HCT116 (cell line): ENCODE measurements around the gene INPP1. TPM values are rescaled to one million over a fixed set of nuclear protein-coding genes. Genes with fewer than 3 reads are reported as not detected.

ENCODE experiments used
- ATAC-seq: fragments of 200-7000 bp; cut with Tn5 transposase; 2 replicates; pipeline ENCODE4 v1.9.1; 2020; ENCODE audit warnings: mild to moderate bottlenecking, moderate library complexity
- BruUV-seq: library from RNA; stranded (reverse); fragments of 400-500 nt; replicated peaks from 2 replicates; lab custom pipeline; 2021; lab: Mats Ljungman, UMichigan
- CTCF ChIA-PET: fragments of 300-600 bp; sonication (Branson Sonifier 250); formaldehyde crosslinking; loops from one replicate; lab custom pipeline; 2021; ENCODE audit warnings: antibody characterized with exemption; lab: Charles Lee
- POLR2A ChIA-PET: fragments of 300-600, 350-600 bp; sonication (Branson Sonifier 250); formaldehyde crosslinking; loops from one replicate; lab custom pipeline; 2021; ENCODE audit warnings: antibody characterized with exemption; lab: Charles Lee
- RAD21 ChIA-PET, 2 experiments: fragments of 300-600 bp; sonication (Branson Sonifier 250); formaldehyde crosslinking; loops; one replicate each; lab custom pipeline; 2023; ENCODE audit warnings: low total read pairs in 2 of 2; ENCODE audit not compliant: uncharacterized antibody in 2 of 2, unreplicated experiment in 2 of 2, low non-redundant PET in 1 of 2; lab: Charles Lee
- DNase-seq: peaks from one replicate; pipeline ENCODE4 v3.0.0-alpha.2; 2010; ENCODE audit warnings: low read depth, low spot score
- H2AFZ ChIP-seq: fragments of 200-600 bp; shearing (Covaris generic), sonication (generic); 2 replicates; pipeline ENCODE4 v1.6.1; 2017; ENCODE audit warnings: low read depth, mixed run types, mixed read lengths, antibody characterized with exemption, low read length; ENCODE audit not compliant: poor library complexity, severe bottlenecking
- H3K27ac ChIP-seq: 2 replicates; pipeline ENCODE4 v1.5.1; 2012; ENCODE audit warnings: low read depth, low read length
- H3K27me3 ChIP-seq: fragments of 200-600 bp; sonication (generic); 2 replicates; pipeline ENCODE4 v1.6.1; 2016; ENCODE audit warnings: mixed run types, low read length, mixed read lengths; ENCODE audit not compliant: insufficient read depth
- H3K36me3 ChIP-seq, 2 experiments: fragments of 200-500 bp in 1 of 2; fragments of 200-600 bp in 1 of 2; sonication (Bioruptor generic) in 1 of 2; sonication (generic) in 1 of 2; 2 replicates each; pipeline versions ENCODE4 v1.5.1 to v1.6.1; 2014 to 2016; ENCODE audit warnings: low read length in 2 of 2, inconsistent platforms in 1 of 2, mixed read lengths in 1 of 2, mixed run types in 1 of 2; ENCODE audit not compliant: insufficient read depth in 2 of 2, control insufficient read depth in 1 of 2
- H3K4me1 ChIP-seq, 2 experiments: fragments of 200-600 bp in 1 of 2; sonication (generic) in 1 of 2; 2 replicates each; pipeline versions ENCODE4 v1.5.1 to v1.6.1; 2012 to 2017; ENCODE audit warnings: low read length in 2 of 2, inconsistent platforms in 1 of 2, mild to moderate bottlenecking in 1 of 2, mixed read lengths in 1 of 2, mixed run types in 1 of 2, moderate library complexity in 1 of 2; ENCODE audit not compliant: insufficient read depth in 2 of 2, control insufficient read depth in 1 of 2
- H3K4me2 ChIP-seq: fragments of 200-600 bp; sonication (generic); 2 replicates; pipeline ENCODE4 v1.6.1; 2017; ENCODE audit warnings: mixed run types, low read length, mixed read lengths
- H3K4me3 ChIP-seq, 2 experiments: fragments of 200-600 bp in 1 of 2; sonication (generic) in 1 of 2; replicated peaks in 1 of 2; 2 replicates each; pipeline ENCODE4 v1.5.1; 2011 to 2016; ENCODE audit warnings: low read length in 2 of 2, control low read depth in 1 of 2, low read depth in 1 of 2, mild to moderate bottlenecking in 1 of 2, mixed read lengths in 1 of 2, mixed run types in 1 of 2
- H3K79me2 ChIP-seq: fragments of 200-600 bp; sonication (generic); 2 replicates; pipeline ENCODE4 v1.6.1; 2017; ENCODE audit warnings: mild to moderate bottlenecking, mixed run types, low read length, moderate library complexity, mixed read lengths; ENCODE audit not compliant: insufficient read depth
- H3K9ac ChIP-seq: fragments of 200-600 bp; sonication (generic); 2 replicates; pipeline ENCODE4 v1.6.1; 2016; ENCODE audit warnings: low read length, mixed read lengths
- H3K9me2 ChIP-seq: fragments of 200-600 bp; sonication (generic), shearing (Covaris generic); 2 replicates; pipeline ENCODE4 v1.6.1; 2017; ENCODE audit warnings: mixed run types, mild to moderate bottlenecking, moderate library complexity; ENCODE audit not compliant: insufficient read depth
- H3K9me3 ChIP-seq, 2 experiments: fragments of 200-500 bp in 1 of 2; fragments of 200-600 bp in 1 of 2; sonication (Bioruptor generic) in 1 of 2; sonication (generic) in 1 of 2; 2 replicates each; pipeline ENCODE4 v1.6.1; 2014 to 2017; ENCODE audit warnings: low read length in 2 of 2, mixed read lengths in 2 of 2, inconsistent platforms in 1 of 2, low read depth in 1 of 2, mild to moderate bottlenecking in 1 of 2, mixed run types in 1 of 2, moderate library complexity in 1 of 2; ENCODE audit not compliant: control insufficient read depth in 1 of 2, insufficient read depth in 1 of 2
- H4K20me1 ChIP-seq: fragments of 200-600 bp; sonication (generic), shearing (Covaris generic); 2 replicates; pipeline ENCODE4 v1.6.1; 2017; ENCODE audit warnings: mixed run types, mild to moderate bottlenecking, moderate library complexity; ENCODE audit not compliant: insufficient read depth
- CBX3 ChIP-seq: IDR thresholded peaks from 2 replicates; pipeline ENCODE4 v1.6.1; 2012; ENCODE audit warnings: low read depth
- CEBPB ChIP-seq: IDR thresholded peaks from 2 replicates; pipeline ENCODE4 v1.6.1; 2012; ENCODE audit warnings: low read depth
- EGR1 ChIP-seq: IDR thresholded peaks from 2 replicates; pipeline ENCODE4 v1.6.1; 2012; ENCODE audit warnings: low read depth
- ELF1 ChIP-seq: IDR thresholded peaks from 2 replicates; pipeline ENCODE4 v1.6.1; 2012; ENCODE audit warnings: low read depth, borderline replicate concordance
- EZH2phosphoT487 ChIP-seq: fragments of 200-600 bp; IDR thresholded peaks from 2 replicates; pipeline ENCODE4 v1.6.1; 2018; ENCODE audit warnings: antibody characterized with exemption, borderline replicate concordance
- FOSL1 ChIP-seq: IDR thresholded peaks from 2 replicates; pipeline ENCODE4 v1.6.1; 2012; ENCODE audit warnings: low read depth
- JUND ChIP-seq: IDR thresholded peaks from 2 replicates; pipeline ENCODE4 v1.6.1; 2012
- POLR2A ChIP-seq: IDR thresholded peaks from 2 replicates; pipeline ENCODE4 v1.7.0; 2011; ENCODE audit warnings: borderline replicate concordance; ENCODE audit not compliant: insufficient read depth, insufficient read length; ENCODE audit errors: extremely low read depth
- POLR2AphosphoS5 ChIP-seq: IDR thresholded peaks from 2 replicates; pipeline ENCODE4 v1.6.1; 2011; ENCODE audit warnings: mild to moderate bottlenecking, low read depth, low read length, moderate library complexity
- RAD21 ChIP-seq: IDR thresholded peaks from 2 replicates; pipeline ENCODE4 v1.6.1; 2012; ENCODE audit warnings: low read depth, mild to moderate bottlenecking
- SIN3A ChIP-seq: IDR thresholded peaks from 2 replicates; pipeline ENCODE4 v1.6.1; 2012; ENCODE audit warnings: low read depth
- SP1 ChIP-seq: IDR thresholded peaks from 2 replicates; pipeline ENCODE4 v1.6.1; 2012; ENCODE audit warnings: low read depth
- SRF ChIP-seq: IDR thresholded peaks from 2 replicates; pipeline ENCODE4 v1.6.1; 2012; ENCODE audit warnings: low read depth
- ZFX ChIP-seq: fragments of 450-650 bp; IDR thresholded peaks from 2 replicates; pipeline ENCODE4 v1.6.1; 2017
- ZNF274 ChIP-seq: fragments of 200-500 bp; sonication (Bioruptor generic); IDR thresholded peaks from 2 replicates; pipeline ENCODE4 v1.6.1; 2014; ENCODE audit warnings: mild to moderate bottlenecking, low read depth, low read length, inconsistent platforms
- intact Hi-C: fragments of 100-400 bp; cut with micrococcal nuclease; formaldehyde crosslinking; loops from 2 replicates; pipeline ENCODE4 v1.10.0; 2022
- total RNA-seq: library from RNA; stranded (reverse); gene quantifications from one replicate; pipeline ENCODE4 v1.2.1, GENCODE V29; 2021; ENCODE audit not compliant: unreplicated experiment
- TF ChIP-seq, protein P1 (sequence below): IDR thresholded peaks from 2 replicates; pipeline ENCODE4 v1.6.1; 2012
- TF ChIP-seq, protein P2 (sequence below): IDR thresholded peaks from 2 replicates; pipeline ENCODE4 v1.6.1; 2012; ENCODE audit warnings: low read depth

INPP1 gene
- total RNA-seq, 1 experiment from 2014 or later: 19.6 TPM

DNA sequence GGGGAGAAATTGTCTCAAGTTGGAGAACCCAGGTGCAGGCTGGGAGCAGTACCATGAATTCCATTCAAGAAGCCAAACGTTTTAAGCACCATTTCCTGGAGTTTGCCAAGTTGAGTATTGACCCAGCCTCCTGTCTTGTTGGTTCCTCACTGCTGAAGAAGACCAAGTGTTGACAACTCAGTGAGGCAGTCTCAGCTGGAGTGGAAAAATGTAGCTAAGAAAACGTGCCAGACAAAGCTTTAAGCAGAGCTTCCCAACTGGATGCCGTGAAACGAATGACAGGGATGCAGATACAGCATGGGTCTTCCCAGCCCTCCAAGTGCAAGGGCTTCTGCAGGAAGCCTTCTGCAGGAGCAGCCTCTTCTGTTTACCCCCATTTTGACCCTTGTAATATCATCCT is 778 bp upstream of the INPP1 start:
- TF ChIP-seq, protein P1, sequence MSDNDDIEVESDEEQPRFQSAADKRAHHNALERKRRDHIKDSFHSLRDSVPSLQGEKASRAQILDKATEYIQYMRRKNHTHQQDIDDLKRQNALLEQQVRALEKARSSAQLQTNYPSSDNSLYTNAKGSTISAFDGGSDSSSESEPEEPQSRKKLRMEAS: no peak
- TF ChIP-seq ELF1 (no peak), EZH2phosphoT487 (no peak), CEBPB (no peak), ZNF274 (no peak), POLR2AphosphoS5 (no peak), SIN3A (no peak), SP1 (no peak), POLR2A (no peak), CBX3 (no peak), ZFX (no peak), EGR1 (no peak), RAD21 (no peak), JUND (no peak), FOSL1 (no peak), SRF (no peak)
- TF ChIP-seq, protein P2, sequence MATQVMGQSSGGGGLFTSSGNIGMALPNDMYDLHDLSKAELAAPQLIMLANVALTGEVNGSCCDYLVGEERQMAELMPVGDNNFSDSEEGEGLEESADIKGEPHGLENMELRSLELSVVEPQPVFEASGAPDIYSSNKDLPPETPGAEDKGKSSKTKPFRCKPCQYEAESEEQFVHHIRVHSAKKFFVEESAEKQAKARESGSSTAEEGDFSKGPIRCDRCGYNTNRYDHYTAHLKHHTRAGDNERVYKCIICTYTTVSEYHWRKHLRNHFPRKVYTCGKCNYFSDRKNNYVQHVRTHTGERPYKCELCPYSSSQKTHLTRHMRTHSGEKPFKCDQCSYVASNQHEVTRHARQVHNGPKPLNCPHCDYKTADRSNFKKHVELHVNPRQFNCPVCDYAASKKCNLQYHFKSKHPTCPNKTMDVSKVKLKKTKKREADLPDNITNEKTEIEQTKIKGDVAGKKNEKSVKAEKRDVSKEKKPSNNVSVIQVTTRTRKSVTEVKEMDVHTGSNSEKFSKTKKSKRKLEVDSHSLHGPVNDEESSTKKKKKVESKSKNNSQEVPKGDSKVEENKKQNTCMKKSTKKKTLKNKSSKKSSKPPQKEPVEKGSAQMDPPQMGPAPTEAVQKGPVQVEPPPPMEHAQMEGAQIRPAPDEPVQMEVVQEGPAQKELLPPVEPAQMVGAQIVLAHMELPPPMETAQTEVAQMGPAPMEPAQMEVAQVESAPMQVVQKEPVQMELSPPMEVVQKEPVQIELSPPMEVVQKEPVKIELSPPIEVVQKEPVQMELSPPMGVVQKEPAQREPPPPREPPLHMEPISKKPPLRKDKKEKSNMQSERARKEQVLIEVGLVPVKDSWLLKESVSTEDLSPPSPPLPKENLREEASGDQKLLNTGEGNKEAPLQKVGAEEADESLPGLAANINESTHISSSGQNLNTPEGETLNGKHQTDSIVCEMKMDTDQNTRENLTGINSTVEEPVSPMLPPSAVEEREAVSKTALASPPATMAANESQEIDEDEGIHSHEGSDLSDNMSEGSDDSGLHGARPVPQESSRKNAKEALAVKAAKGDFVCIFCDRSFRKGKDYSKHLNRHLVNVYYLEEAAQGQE: no peak
- Histone ChIP-seq H2AFZ (no peak overlapping the region), H3K9ac (no peak overlapping the region), H3K27ac (no peak overlapping the region), H3K79me2 (peaks cover 25% of the 10 kb centered on the region), H3K4me1 (peaks cover 19 to 39% of the 10 kb centered on the region in 2 experiments; a peak in 3 of 4 replicates), H3K9me3 (no peaks in the 10 kb centered on the region), H3K27me3 (no peaks in the 10 kb centered on the region), H3K4me3 (no peak overlapping the region), H3K36me3 (no peaks in the 10 kb centered on the region), H3K4me2 (peak overlapping the region; percentile 72), H4K20me1 (no peaks in the 10 kb centered on the region), H3K9me2 (no peaks in the 10 kb centered on the region)
- TSS peak; percentile 81 for BruUV-seq
- ChIA-PET RAD21 (no interaction called here), CTCF (interaction anchor here (1.1 kb wide), 1 partner anchor 10 kb away, joined by 3 read pairs; no protein-coding TSS in a partner anchor), POLR2A (no interaction called here)
- ATAC-seq: no peak
- intact Hi-C loops: no loop called here
- no peak for DNase-seq
